GM18498 (cell line): ENCODE data around the gene DBH.

Experiments
- ATAC-seq: cut with Tn5 transposase; IDR thresholded peaks from one replicate; pipeline ENCODE4 v1.9.1; 2021; ENCODE audit warnings: mild to moderate bottlenecking, moderate library complexity; ENCODE audit not compliant: unreplicated experiment

The DBH gene

DNA sequence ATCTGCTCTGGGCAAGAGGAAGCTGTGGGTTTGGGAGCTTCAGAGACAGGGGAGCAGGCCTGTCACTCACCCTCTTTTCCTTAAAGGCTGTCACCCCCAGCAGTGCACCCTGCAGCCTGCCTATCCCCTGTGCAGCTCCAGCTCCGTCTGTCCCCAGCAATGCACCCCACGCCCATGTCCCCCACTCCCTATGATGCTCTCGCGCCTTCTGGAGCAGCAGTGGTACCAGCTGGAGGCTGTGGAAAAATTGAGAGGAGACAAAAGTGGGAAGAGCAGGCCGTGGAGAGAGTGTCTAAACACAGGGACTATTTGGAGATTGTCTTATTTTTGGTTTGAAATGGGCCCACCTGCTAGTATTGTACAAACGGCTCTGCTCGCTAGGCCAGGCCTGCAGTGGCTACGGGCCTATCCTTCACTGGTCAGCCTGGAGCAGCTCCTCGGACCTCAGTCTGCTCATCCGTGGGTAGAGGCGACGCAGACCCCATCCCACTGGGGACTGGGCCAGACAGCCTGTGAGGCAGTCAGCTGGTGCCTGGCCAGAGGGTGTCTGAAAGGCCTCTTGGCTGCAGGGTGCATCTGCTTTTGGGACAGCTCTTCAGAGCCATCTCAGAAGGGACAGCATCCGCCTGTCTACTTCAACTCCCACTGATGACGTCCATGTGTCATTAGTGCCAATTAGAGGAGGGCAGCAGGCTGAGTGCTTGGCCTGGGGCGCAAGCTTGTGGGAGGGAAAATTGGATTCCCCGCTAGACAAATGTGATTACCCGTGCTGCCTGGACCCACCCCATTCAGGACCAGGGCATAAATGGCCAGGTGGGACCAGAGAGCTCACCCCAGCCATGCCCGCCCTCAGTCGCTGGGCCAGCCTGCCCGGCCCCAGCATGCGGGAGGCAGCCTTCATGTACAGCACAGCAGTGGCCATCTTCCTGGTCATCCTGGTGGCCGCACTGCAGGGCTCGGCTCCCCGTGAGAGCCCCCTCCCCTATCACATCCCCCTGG lies at the start of gene DBH:
Gene DBH, plus strand, starts transcription at position 831 of the 999 bp plus-strand sequence. Its CDS starts 9 bp downstream, at position 840.
- ATAC-seq: no peak

DNA sequence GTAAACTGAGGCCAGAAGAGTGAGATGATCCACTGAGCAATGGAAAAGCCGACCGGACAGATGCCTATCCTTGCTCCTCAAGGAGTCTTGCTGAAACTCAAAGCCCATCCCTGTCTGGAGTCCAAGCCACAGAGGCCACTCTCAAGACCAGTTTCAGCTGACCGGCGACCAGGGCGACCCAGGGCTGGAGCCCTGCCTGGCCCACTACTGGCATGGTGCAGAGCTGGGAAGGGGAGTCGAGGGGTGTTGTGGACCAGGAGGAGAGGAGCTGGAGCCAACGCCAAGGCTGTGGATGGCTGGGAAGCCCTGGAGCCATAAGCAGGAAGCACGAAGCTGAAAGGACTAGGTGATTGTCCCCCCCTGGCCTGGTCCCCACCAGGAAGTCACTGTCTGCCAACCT lies 49.1 kb upstream of the DBH start:
- ATAC-seq: no peak

- ATAC-seq: no peak
Observed at GRCh38 chr9:133587466-133587865, 48.7 kb upstream of the DBH start.

GRCh38 chr9:133589454-133590227 lies 46.5 kb upstream of the DBH start:
- ATAC-seq: no peak

DNA sequence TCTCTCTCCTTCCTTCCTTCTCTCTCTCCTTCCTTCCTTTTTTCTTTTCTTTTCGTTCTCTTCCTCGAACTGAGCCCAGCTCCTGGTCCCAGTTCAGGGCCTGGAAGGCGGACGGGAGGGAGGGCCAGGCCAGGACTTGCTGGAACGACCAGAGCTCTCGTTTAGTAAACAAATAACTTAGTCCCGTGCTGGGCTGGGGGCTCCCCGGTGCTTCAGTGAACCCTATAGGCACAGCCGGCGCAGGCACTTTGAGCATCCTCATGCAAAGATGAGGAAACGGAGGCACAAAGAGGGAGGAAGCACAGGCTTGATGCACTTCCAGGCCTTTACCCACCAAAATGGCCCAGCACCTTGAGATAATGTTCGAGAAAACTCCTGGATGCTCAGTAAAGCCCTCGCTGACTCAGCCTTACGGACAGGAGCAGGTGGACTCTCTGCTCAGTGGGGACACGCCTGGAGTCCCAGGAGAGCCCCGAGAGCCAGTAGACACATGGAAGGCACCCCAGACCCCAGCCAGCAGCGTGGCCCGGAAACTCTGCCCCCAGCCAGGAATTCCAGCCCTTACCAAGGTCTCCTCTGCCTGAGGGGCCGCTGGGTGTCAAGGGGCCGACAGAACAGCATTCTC lies 45.8 kb upstream of the DBH start:
- ATAC-seq: no peak

GRCh38 chr9:133591116-133591910 lies 44.9 kb upstream of the DBH start:
- ATAC-seq: no peak

DNA sequence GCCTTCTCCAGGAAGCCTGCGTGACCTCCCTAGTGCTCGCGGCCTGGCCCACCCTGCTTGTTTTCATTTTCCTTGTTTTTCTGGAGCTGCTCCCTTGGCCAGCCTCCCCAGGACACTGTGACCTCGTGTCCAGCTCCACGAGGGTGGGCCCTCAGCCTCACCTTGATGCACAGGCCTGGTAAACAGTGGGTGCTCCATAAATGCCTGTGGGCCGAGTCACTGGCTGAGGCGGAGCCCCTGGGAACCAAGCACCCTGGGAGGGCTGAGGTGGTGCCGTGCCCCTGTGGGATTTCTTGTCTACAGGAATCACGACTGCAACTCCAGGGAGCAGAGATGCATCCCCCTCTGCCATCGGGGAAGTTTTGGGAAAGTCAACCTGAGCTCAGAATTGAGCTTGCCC lies 44.2 kb upstream of the DBH start:
- ATAC-seq: no peak

- ATAC-seq: no peak
Observed at GRCh38 chr9:133592731-133593409, 43.3 kb upstream of the DBH start.

DNA sequence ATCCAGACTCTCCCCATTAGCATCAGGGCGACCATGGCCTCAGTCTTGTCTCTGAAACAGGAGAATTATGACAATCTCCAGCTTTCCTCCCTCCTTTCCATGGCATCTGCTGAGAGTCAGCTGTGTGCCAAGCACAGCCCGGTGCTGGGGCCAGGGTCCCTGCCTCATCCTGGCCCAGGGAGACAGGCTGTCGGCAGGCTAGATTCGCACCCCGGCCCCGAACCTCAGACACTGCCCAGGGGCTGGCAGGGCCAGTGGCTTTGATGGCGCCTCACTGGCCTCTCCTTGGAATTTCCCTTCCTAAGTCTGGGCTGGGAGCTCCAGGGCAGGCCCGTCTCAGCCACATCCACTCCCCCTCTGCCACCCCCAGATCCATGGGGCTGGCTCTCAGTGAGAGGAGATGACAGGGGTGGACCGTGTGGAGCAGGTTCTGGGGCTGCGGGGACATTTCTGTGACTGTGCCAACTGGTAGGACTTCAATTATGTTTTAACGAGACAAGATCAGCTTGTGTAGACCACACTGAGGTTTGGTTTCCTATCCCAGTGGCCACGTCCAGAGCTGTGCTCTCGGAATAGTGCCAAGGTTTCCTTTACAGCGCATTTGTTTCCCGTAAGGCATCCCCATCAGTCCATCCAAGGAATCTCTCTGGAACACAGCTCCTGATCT lies 42.4 kb upstream of the DBH start:
- no peak for ATAC-seq

- ATAC-seq: no peak
Observed at GRCh38 chr9:133594310-133594709, 41.9 kb upstream of the DBH start.

DNA sequence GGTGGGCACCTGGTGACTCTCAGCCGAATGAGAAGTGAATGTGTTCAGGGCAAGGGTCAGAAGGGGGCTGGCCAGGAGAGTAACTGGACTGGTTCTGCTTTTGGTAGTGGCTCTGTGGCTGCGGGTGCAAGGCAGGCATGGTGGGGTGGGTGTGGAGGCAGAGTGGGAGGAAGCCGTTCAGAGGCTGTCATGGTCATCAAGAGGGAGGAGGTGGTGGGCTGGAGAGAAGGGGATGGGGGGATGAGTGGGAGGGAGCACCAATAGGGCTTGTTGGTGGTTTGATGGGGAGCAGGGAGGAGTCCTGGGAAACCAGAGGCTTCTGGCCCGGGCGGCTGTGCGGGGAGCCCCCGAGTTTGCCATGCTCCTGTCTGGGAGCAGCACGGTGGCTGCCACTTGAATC lies 40.3 kb upstream of the DBH start:
- no peak for ATAC-seq

- no peak for ATAC-seq
Observed at GRCh38 chr9:133597316-133597957, 38.7 kb upstream of the DBH start.

- ATAC-seq: no peak
Observed at GRCh38 chr9:133598978-133599377, 37.2 kb upstream of the DBH start.

- ATAC-seq: no peak
Observed at GRCh38 chr9:133599470-133600173, 36.5 kb upstream of the DBH start.

DNA sequence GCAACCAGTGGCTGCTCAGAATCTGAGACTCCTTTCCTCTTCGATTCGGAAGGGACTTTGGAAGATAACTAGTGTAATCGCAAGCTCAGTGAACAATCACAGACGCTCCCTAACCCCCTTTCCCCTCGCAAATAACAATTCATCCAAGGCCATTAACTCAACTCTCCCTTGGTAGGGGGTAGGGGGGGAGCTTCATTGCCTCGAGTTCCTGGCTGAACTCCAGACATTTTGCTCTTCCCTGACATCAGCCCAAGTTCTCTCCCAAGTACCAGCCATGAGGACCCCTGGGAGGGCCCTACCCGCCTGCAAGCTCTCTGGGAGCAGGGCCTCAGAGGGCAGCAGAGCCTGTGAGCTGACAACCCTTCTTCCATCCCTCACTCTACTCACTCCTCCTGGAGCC lies 35.4 kb upstream of the DBH start:
- no peak for ATAC-seq

GRCh38 chr9:133601746-133602145 lies 34.4 kb upstream of the DBH start:
- ATAC-seq: no peak

- no peak for ATAC-seq
Observed at GRCh38 chr9:133602277-133602676, 33.9 kb upstream of the DBH start.

GRCh38 chr9:133603135-133603927 lies 32.8 kb upstream of the DBH start:
- ATAC-seq: no peak
